H9 (cell line): ENCODE results near the gene TRABD2B. TPM values are rescaled to one million over a fixed set of nuclear protein-coding genes. Genes with fewer than 3 reads are reported as not detected.
"Not testable (repeated sequence)": the region's sequence is repeated elsewhere in the genome, so short reads cannot be mapped to it uniquely, and the experiment has no call there.

Experiments used
- DNase-seq: peaks from one replicate; pipeline ENCODE4 v3.0.0-alpha.2; 2017
- H2AFZ ChIP-seq: one replicate; pipeline ENCODE4 v1.6.1; 2013; ENCODE audit warnings: mild to moderate bottlenecking, low read length, control low read depth, moderate library complexity
- H2AK5ac ChIP-seq: 2 replicates; pipeline ENCODE4 v1.6.1; 2013; ENCODE audit warnings: low read length, control low read depth, mixed read lengths; ENCODE audit not compliant: insufficient read length
- H2BK120ac ChIP-seq: one replicate; pipeline ENCODE4 v1.6.1; 2013; ENCODE audit warnings: low read depth, mild to moderate bottlenecking, low read length, control low read depth, inconsistent platforms; ENCODE audit not compliant: poor library complexity, severe bottlenecking
- H2BK12ac ChIP-seq: 2 replicates; pipeline ENCODE4 v1.6.1; 2013; ENCODE audit warnings: low read length, control low read depth, mixed read lengths, low read depth; ENCODE audit not compliant: insufficient read length
- H2BK15ac ChIP-seq: 2 replicates; pipeline ENCODE4 v1.6.1; 2013; ENCODE audit warnings: low read depth, low read length, control low read depth
- H2BK20ac ChIP-seq: one replicate; pipeline ENCODE4 v1.6.1; 2013; ENCODE audit warnings: low read depth, mild to moderate bottlenecking, low read length, control low read depth, inconsistent platforms; ENCODE audit not compliant: poor library complexity, severe bottlenecking
- H2BK5ac ChIP-seq: 2 replicates; pipeline ENCODE4 v1.6.1; 2013; ENCODE audit warnings: low read length, control low read depth, mixed read lengths; ENCODE audit not compliant: insufficient read length
- H3K14ac ChIP-seq: 2 replicates; pipeline ENCODE4 v1.6.1; 2013; ENCODE audit warnings: low read length, control low read depth; ENCODE audit not compliant: insufficient read depth
- H3K18ac ChIP-seq: 2 replicates; pipeline ENCODE4 v1.6.1; 2013; ENCODE audit warnings: low read depth, mild to moderate bottlenecking, mixed read lengths, low read length, control low read depth; ENCODE audit not compliant: insufficient read length
- H3K23ac ChIP-seq: 2 replicates; pipeline ENCODE4 v1.6.1; 2013; ENCODE audit warnings: low read length, control low read depth, mixed read lengths, low read depth; ENCODE audit not compliant: insufficient read length
- H3K23me2 ChIP-seq: 2 replicates; pipeline ENCODE4 v1.6.1; 2013; ENCODE audit warnings: low read depth, mild to moderate bottlenecking, mixed read lengths, low read length, control low read depth; ENCODE audit not compliant: insufficient read length, poor library complexity, severe bottlenecking
- H3K27ac ChIP-seq: 2 replicates; pipeline ENCODE4 v1.5.1; 2013; ENCODE audit warnings: low read length, control low read depth, mixed read lengths, low read depth; ENCODE audit not compliant: insufficient read length
- H3K27me3 ChIP-seq: 2 replicates; pipeline ENCODE4 v1.6.1; 2013; ENCODE audit warnings: low read length, control low read depth, inconsistent platforms; ENCODE audit not compliant: insufficient read depth
- H3K4ac ChIP-seq: 2 replicates; pipeline ENCODE4 v1.6.1; 2013; ENCODE audit warnings: low read depth, mild to moderate bottlenecking, control low read depth, inconsistent platforms, low read length, moderate library complexity
- H3K4me1 ChIP-seq: 2 replicates; pipeline ENCODE4 v1.6.1; 2013; ENCODE audit warnings: low read length, control low read depth, inconsistent platforms; ENCODE audit not compliant: insufficient read depth
- H3K4me2 ChIP-seq: 2 replicates; pipeline ENCODE4 v1.6.1; 2013; ENCODE audit warnings: low read length, control low read depth, mixed read lengths; ENCODE audit not compliant: insufficient read length, insufficient read depth
- H3K56ac ChIP-seq: 2 replicates; pipeline ENCODE4 v1.6.1; 2013; ENCODE audit warnings: low read depth, mild to moderate bottlenecking, mixed read lengths, low read length, control low read depth; ENCODE audit not compliant: insufficient read length
- H3K79me1 ChIP-seq: 2 replicates; pipeline ENCODE4 v1.6.1; 2013; ENCODE audit warnings: low read depth, mild to moderate bottlenecking, moderate library complexity, low read length, control low read depth, inconsistent platforms; ENCODE audit not compliant: insufficient read depth, poor library complexity, severe bottlenecking
- H3K79me2 ChIP-seq: 2 replicates; pipeline ENCODE4 v1.6.1; 2013; ENCODE audit warnings: low read length, control low read depth, inconsistent platforms; ENCODE audit not compliant: insufficient read depth
- H3K9ac ChIP-seq: 2 replicates; pipeline ENCODE4 v1.6.1; 2013; ENCODE audit warnings: low read length, control low read depth, mixed read lengths; ENCODE audit not compliant: insufficient read length; ENCODE audit errors: extremely low read depth
- H3K9me3 ChIP-seq: one replicate; pipeline ENCODE4 v1.6.1; 2013; ENCODE audit warnings: low read depth, low read length, inconsistent platforms; ENCODE audit not compliant: control insufficient read depth
- H3T11ph ChIP-seq: one replicate; pipeline ENCODE4 v1.6.1; 2013; ENCODE audit warnings: mild to moderate bottlenecking, low read length, control low read depth, inconsistent platforms
- H4K20me1 ChIP-seq: one replicate; pipeline ENCODE4 v1.6.1; 2013; ENCODE audit not compliant: control insufficient read depth, insufficient read length, insufficient read depth
- H4K5ac ChIP-seq: 2 replicates; pipeline ENCODE4 v1.6.1; 2013; ENCODE audit warnings: low read depth, mild to moderate bottlenecking, mixed read lengths, low read length, control low read depth; ENCODE audit not compliant: insufficient read length
- H4K8ac ChIP-seq: replicated peaks from 2 replicates; pipeline ENCODE4 v1.6.1; 2013; ENCODE audit warnings: low read length, control low read depth, mixed read lengths, low read depth; ENCODE audit not compliant: insufficient read length
- H4K91ac ChIP-seq: 2 replicates; pipeline ENCODE4 v1.6.1; 2013; ENCODE audit warnings: low read depth, mild to moderate bottlenecking, moderate library complexity, mixed read lengths, low read length, control low read depth; ENCODE audit not compliant: insufficient read length
- H3K27ac Mint-ChIP-seq, 3 experiments: 2 replicates in 2 of 3; 3 replicates in 1 of 3; pipeline ENCODE4 v1.8.0; 2020 to 2021; ENCODE audit warnings: mixed read lengths in 3 of 3, mild to moderate bottlenecking in 1 of 3, moderate library complexity in 1 of 3
- H3K27me3 Mint-ChIP-seq: 2 replicates; pipeline ENCODE4 v1.8.0; 2021; ENCODE audit warnings: low read depth, mild to moderate bottlenecking, moderate library complexity, mixed read lengths
- H3K36me3 Mint-ChIP-seq, 3 experiments: 2 replicates in 2 of 3; 3 replicates in 1 of 3; pipeline ENCODE4 v1.8.0; 2020 to 2021; ENCODE audit warnings: low read depth in 3 of 3, mixed read lengths in 3 of 3; ENCODE audit not compliant: insufficient read depth in 1 of 3
- H3K4me1 Mint-ChIP-seq, 2 experiments: 2 replicates each; pipeline ENCODE4 v1.8.0; 2020; ENCODE audit warnings: mixed read lengths in 2 of 2
- H3K4me3 Mint-ChIP-seq, 2 experiments: 2 replicates in 1 of 2; 3 replicates in 1 of 2; pipeline ENCODE4 v1.8.0; 2020 to 2021; ENCODE audit warnings: mild to moderate bottlenecking in 2 of 2, mixed read lengths in 2 of 2, moderate library complexity in 1 of 2
- H3K9me3 Mint-ChIP-seq, 2 experiments: 2 replicates in 1 of 2; 3 replicates in 1 of 2; pipeline ENCODE4 v1.8.0; 2020; ENCODE audit warnings: mild to moderate bottlenecking in 2 of 2, mixed read lengths in 2 of 2, moderate library complexity in 1 of 2
- CTCF ChIP-seq: fragments of 200-600 bp; sonication (generic); conservative IDR thresholded peaks from 3 replicates; pipeline ENCODE4 v1.8.0; 2021; ENCODE audit warnings: antibody characterized with exemption, mild to moderate bottlenecking
- WGBS: extraction: QIAGEN DNeasy Blood & Tissue Kit; methylation state at CpG from one replicate; pipeline ENCODE4 v1.1.7; 2013; ENCODE audit warnings: missing lambda C conversion rate, low lambda C conversion rate, mixed read lengths; ENCODE audit not compliant: insufficient read length; ENCODE audit errors: extremely low coverage; 5-methylcytosine and 5-hydroxymethylcytosine counted together
- total RNA-seq: library from RNA; stranded (reverse); gene quantifications from 2 replicates; pipeline ENCODE4 v1.2.1, GENCODE V29; 2021

Gene TRABD2B
- total RNA-seq, 1 experiment from 2014 or later = 2.3 TPM

GRCh38 chr1:47962750-47963492 lies 34.3 kb downstream of the TRABD2B start:
- Histone ChIP-seq H2BK12ac (no peak overlapping the region), H2AK5ac (no peak overlapping the region), H3K23ac (no peak overlapping the region), H4K5ac (no peak overlapping the region), H2AFZ (no peak overlapping the region), H3K79me2 (no peaks in the 10 kb centered on the region), H3T11ph (no peak overlapping the region), H3K79me1 (no peaks in the 10 kb centered on the region), H3K4me1 (no peaks in the 10 kb centered on the region), H2BK5ac (no peak overlapping the region), H3K23me2 (no peaks in the 10 kb centered on the region), H2BK15ac (no peak overlapping the region), H2BK20ac (no peak overlapping the region), H2BK120ac (no peak overlapping the region), H3K18ac (no peak overlapping the region), H3K4me2 (no peak overlapping the region), H3K27ac (no peak overlapping the region), H3K27me3 (no peaks in the 10 kb centered on the region), H3K56ac (no peak overlapping the region), H4K91ac (no peak overlapping the region), H3K4ac (no peak overlapping the region), H3K9me3 (no peaks in the 10 kb centered on the region), H3K14ac (no peak overlapping the region), H4K20me1 (no peaks in the 10 kb centered on the region), H3K9ac (no peak overlapping the region), H4K8ac (no peak overlapping the region)
- no peak overlapping the region for H3K4me3 Mint-ChIP-seq
- H3K4me1 Mint-ChIP-seq = peaks cover 18% of the 10 kb centered on the region in 2 experiments
- H3K9me3 Mint-ChIP-seq = peaks cover 7 to 10% of the 10 kb centered on the region in 2 experiments; a peak in 4 of 5 replicates
- TF ChIP-seq CTCF = no peak
- H3K27me3 Mint-ChIP-seq = peaks cover 10% of the 10 kb centered on the region
- no CpG with 5 or more reads among the region's 5 CpGs for WGBS
- H3K36me3 Mint-ChIP-seq = no peaks in the 10 kb centered on the region; a peak in 1 of 7 replicates
- H3K27ac Mint-ChIP-seq = no peak overlapping the region
- DNase-seq = no peak

- Mint-ChIP-seq H3K9me3 (peaks cover 15 to 19% of the 10 kb centered on the region in 2 experiments; a peak in 4 of 5 replicates), H3K4me1 (peaks cover 18% of the 10 kb centered on the region in 2 experiments)
- H3K27ac ChIP-seq, H3K27me3 Mint-ChIP-seq, H3K4me2 ChIP-seq, H2AK5ac ChIP-seq, H3K4me3 Mint-ChIP-seq, H3K23ac ChIP-seq, H3K14ac ChIP-seq, H3T11ph ChIP-seq, H3K79me2 ChIP-seq, H3K23me2 ChIP-seq, H2BK5ac ChIP-seq, H2BK15ac ChIP-seq, H2BK20ac ChIP-seq, H3K4me1 ChIP-seq, H3K4ac ChIP-seq, H2BK120ac ChIP-seq, H3K9me3 ChIP-seq, H3K36me3 Mint-ChIP-seq, H4K91ac ChIP-seq, H3K79me1 ChIP-seq, H3K27ac Mint-ChIP-seq, H4K20me1 ChIP-seq, DNase-seq, H3K27me3 ChIP-seq, H2AFZ ChIP-seq, H3K9ac ChIP-seq, H2BK12ac ChIP-seq, H4K8ac ChIP-seq, H3K18ac ChIP-seq, H3K56ac ChIP-seq, H4K5ac ChIP-seq: not testable (repeated sequence)
- WGBS = no CpG with 5 or more reads among the region's 5 CpGs
These were observed 35.4 kb downstream of the TRABD2B start for GRCh38 chr1:47961835-47962234.
